Mesodermal cell (in vitro differentiated cells): Measurements from ENCODE around the gene MED13L.

Experiments used
- H3K27ac ChIP-seq: 2 replicates; pipeline ENCODE4 v1.7.0; 2013; ENCODE audit warnings: mild to moderate bottlenecking, low read depth, low read length, moderate library complexity; ENCODE audit not compliant: severe bottlenecking
- H3K36me3 ChIP-seq: 2 replicates; pipeline ENCODE4 v1.7.1; 2013; ENCODE audit warnings: mild to moderate bottlenecking, low read length, moderate library complexity; ENCODE audit not compliant: control insufficient read depth, insufficient read depth
- H3K4me1 ChIP-seq: one replicate; pipeline ENCODE4 v1.7.1; 2013; ENCODE audit warnings: mild to moderate bottlenecking, low read length; ENCODE audit not compliant: insufficient read depth, control insufficient read depth, poor library complexity, severe bottlenecking
- H3K4me3 ChIP-seq: 2 replicates; pipeline ENCODE4 v1.7.0; 2013; ENCODE audit warnings: low read length, control low read depth, mild to moderate bottlenecking; ENCODE audit not compliant: insufficient read depth, poor library complexity, severe bottlenecking; ENCODE audit errors: extremely low read depth
- H3K9me3 ChIP-seq: 2 replicates; pipeline ENCODE4 v1.7.1; 2013; ENCODE audit warnings: mild to moderate bottlenecking, low read length, moderate library complexity; ENCODE audit not compliant: control insufficient read depth
- WGBS, 2 experiments: methylation state at CpG; one replicate each; pipeline ENCODE4 v1.1.5; 2013; ENCODE audit warnings: missing lambda C conversion rate in 2 of 2; ENCODE audit not compliant: insufficient coverage in 2 of 2; 5-methylcytosine and 5-hydroxymethylcytosine counted together

Gene MED13L

DNA sequence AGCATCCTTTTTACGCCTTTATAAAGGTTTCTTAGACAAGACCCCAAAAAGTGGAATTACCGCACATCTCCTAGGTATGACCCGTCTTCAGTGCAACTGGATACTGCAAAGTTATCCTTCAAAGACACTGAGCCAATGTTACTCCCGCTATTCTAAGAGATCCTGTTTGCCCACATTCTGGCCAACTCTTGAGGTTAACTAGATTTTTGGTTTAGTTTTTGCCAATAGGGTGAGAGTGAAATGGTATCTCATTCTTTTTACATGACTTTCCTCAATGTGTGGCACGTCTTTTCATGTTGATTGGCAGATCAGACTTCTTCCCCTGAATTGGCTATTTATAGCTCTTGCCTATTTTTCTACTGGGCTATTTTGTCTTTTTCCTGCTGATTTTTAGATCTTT lies 347.2 kb downstream of the MED13L start:
- H3K36me3 ChIP-seq, result no peaks in the 10 kb centered on the region
- 96 to 98% methylated on average over 4 of the region's 5 CpGs for WGBS, 2 experiments
- H3K4me3 ChIP-seq, result no peak overlapping the region

DNA sequence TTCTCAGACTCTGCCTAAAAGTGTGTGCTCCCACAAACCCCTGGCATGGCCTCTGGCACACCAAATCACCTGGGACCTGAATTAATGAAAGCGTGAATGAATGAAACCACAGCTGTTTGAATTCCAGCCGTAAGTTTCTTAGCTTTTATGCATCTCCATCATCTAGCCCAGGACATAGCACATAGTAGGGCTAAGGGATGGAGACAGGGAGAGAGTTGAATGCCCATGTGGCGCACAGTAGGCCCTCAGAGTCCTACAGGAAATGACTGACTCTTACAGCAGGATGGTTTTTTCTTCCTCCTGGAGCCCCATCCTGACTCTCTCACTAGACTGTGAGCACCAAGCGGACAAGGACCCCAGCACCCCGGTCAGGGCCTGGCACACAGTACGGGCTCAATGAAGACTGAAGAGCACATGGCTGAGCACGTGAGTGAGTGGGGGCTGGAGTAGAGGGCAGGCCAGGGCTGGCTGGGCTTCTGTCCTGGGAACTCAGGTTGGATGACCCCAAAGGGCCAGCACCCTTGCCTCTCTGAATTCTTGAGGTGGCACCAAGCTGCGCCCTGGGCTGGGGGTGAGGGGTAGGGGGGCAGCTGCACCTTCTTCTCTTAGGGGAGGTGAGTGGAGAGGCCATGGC lies 351.3 kb downstream of the MED13L start:
- Histone ChIP-seq H3K4me1 (no peaks in the 10 kb centered on the region), H3K9me3 (peaks cover 12% of the 10 kb centered on the region), H3K27ac (no peak overlapping the region), H3K36me3 (no peaks in the 10 kb centered on the region), H3K4me3 (no peak overlapping the region)
- 87 to 96% methylated on average over 4 to 7 of the region's 8 CpGs for WGBS, 2 experiments

More for the DNA sequence above, 347.2 kb downstream of the MED13L start:
- no peak overlapping the region for H3K27ac ChIP-seq
- no peaks in the 10 kb centered on the region for H3K9me3 ChIP-seq
- no peaks in the 10 kb centered on the region for H3K4me1 ChIP-seq

DNA sequence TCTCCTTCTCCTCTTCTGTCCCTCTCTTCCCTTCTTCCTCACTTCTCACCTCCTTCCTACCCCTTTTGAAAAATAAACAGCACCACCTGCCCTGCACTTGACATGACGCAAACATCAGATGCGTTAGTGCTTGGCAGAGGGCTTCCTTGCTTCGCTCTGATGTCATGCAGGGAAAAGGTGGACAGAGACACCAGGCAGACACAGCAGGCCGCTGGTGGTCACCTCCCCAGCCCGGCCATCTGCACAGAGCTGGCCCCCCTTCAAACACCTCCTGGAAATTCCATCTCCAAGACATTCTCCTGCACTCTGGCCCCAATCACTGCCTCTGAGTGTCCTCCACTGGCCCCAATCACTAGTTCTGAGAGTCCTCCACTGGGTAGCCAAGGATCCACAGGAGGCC lies 353.6 kb downstream of the MED13L start:
- Histone ChIP-seq H3K27ac (no peak overlapping the region), H3K4me3 (no peak overlapping the region), H3K4me1 (no peaks in the 10 kb centered on the region), H3K36me3 (no peaks in the 10 kb centered on the region), H3K9me3 (peaks cover 12% of the 10 kb centered on the region)
- WGBS, 2 experiments, result 87 to 93% methylated on average over 5 of the region's 5 CpGs

DNA sequence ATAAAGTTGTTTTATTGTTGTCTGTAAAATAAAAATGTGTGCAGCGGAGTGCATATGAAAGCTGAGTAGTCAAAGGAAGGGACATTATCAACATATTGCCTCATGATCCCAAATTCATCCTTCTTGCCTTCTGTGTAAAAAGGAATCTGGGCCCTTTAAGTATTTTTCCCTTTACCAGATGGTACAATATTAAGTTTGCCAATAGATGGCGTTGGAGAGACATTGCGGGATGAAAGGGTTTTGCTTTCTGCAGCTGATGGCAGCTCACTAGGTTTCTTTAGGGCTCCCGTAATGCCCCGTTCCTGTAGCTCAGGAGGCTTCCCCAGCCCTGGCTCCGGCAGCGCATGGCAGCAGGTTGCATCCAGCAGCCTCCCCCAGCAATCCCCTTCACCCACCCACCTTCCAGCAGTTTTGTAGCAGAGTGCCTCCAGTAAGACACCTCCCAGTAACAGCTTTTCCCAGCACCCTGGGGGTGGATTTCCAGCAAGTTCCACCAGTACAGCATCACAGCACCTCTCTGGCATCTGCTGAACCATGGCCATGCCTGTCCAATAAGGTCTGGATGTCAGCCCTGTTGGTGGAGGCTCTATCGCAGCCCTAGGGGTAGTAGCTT lies 354.4 kb downstream of the MED13L start:
- Histone ChIP-seq H3K27ac (no peak overlapping the region), H3K9me3 (peaks cover 12% of the 10 kb centered on the region), H3K4me1 (no peaks in the 10 kb centered on the region), H3K4me3 (no peak overlapping the region), H3K36me3 (no peaks in the 10 kb centered on the region)
- 87 to 96% methylated on average over 4 to 6 of the region's 8 CpGs for WGBS, 2 experiments

GRCh38 chr12:115920395-115921183 lies 356.9 kb downstream of the MED13L start:
- 89 to 92% methylated on average over 1 of the region's 3 CpGs for WGBS, 2 experiments
- Histone ChIP-seq H3K36me3 (no peaks in the 10 kb centered on the region), H3K4me3 (no peak overlapping the region), H3K4me1 (no peaks in the 10 kb centered on the region), H3K9me3 (peaks cover 12% of the 10 kb centered on the region), H3K27ac (no peak overlapping the region)

DNA sequence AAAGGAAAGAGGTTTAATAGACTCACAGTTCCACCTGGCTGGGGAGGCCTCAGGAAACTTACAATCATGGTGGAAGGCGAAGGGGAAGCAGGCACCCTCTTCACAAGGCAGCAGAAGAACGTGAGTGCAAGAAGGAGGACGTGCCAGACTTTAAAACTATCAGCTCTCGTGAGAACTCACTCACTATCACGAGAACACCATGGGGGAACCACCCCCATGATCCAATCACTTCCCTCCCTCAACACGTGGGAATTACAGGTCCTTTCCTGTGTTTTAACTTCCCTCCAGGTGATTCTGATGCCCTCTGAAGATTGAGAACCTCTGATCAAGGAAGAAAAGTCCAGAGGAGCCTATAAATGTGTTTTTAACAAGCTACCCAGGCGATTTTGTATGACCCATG lies 358.7 kb downstream of the MED13L start:
- H3K36me3 ChIP-seq, result no peaks in the 10 kb centered on the region
- H3K9me3 ChIP-seq, result peaks cover 12% of the 10 kb centered on the region
- no peak overlapping the region for H3K27ac ChIP-seq
- WGBS, 2 experiments, result 46 to 53% methylated on average over 5 to 6 of the region's 7 CpGs
- no peak overlapping the region for H3K4me3 ChIP-seq
- no peaks in the 10 kb centered on the region for H3K4me1 ChIP-seq

DNA sequence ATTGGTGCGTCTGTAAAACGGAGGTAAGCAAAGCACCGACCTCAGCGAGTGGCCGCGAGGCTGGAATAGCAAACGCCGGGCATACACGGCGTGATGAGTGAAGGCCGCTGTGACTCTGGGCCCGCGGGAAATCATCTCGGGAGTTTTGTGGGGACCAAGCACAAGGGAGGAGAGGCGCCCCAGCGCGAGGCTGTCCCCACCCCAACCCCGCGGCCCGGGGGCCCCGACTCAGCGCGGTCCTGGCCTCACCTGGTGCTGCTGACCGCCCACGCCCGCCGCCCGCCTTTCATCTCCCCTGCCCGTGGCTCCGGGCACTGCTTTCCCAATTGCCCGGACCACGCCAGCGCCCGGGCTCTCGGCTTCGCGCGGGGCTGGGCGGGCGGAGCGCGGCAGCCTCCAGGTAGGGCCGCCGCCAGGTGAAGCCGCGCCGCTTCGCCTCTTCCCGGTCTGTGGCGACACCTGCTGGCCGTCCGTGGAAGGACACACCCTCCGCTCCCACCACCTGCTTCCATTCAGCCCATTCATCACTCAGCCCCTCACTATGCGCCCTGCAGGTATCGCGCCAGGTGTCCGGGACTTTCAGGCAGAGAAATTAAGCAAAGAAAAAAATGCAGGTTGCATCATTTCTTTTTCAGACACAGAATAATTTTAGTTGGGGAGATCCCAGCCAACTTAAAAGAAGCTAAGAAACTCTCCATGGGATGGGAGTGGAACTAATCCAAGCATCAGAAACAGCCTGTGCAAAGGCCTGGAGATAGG lies 360.4 kb downstream of the MED13L start:
- H3K4me3 ChIP-seq, result peak overlapping the region; percentile 6
- no peaks in the 10 kb centered on the region for H3K4me1 ChIP-seq
- H3K36me3 ChIP-seq, result no peaks in the 10 kb centered on the region
- WGBS, 2 experiments, result 3 to 13% methylated on average over 13 to 55 of the region's 57 CpGs
- no peaks in the 10 kb centered on the region for H3K9me3 ChIP-seq
- H3K27ac ChIP-seq, result no peak overlapping the region

DNA sequence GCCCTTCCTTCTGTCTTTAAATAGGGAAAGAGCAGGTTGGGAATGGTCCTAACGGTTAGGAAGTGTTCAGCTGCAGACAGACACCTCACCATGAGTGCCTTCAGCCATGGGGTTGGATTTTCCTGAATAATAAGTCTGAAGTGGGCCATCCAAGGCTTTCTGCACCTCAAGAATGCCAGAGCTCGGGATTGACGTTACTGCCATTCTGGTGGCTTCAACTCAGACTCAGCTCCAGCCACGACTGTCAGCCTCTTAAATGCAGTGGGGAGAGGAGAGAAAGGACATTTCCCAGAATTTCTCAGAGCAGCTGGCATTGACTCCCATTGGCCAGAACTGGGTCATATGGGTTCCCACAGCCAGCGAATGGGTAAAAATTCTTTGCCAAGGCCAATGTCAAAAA lies 363.4 kb downstream of the MED13L start:
- H3K27ac ChIP-seq, result no peak overlapping the region
- no peaks in the 10 kb centered on the region for H3K4me1 ChIP-seq
- H3K4me3 ChIP-seq, result no peak overlapping the region
- H3K9me3 ChIP-seq, result peaks cover 3% of the 10 kb centered on the region
- WGBS, 2 experiments, result 90 to 96% methylated on average over 4 to 5 of the region's 5 CpGs
- no peaks in the 10 kb centered on the region for H3K36me3 ChIP-seq

DNA sequence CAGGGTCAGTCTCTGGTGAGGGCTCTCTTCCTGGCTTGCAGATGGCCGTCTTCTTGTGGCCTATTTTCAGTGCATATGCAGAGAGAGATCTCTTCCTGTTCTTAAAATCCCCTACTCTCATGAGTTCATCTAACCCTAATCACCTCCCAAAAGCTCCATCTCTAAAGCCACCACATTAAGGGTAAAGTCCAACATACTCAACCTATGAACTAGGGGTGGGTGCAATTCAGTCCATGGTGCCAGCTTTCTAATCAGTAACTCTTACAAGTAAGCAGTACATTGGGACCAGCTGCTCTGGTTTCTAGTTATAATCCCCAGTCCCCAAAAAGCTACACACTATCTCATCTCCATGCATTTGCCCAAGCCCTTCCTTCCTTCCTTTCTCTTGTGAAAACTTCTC lies 365.1 kb downstream of the MED13L start:
- Histone ChIP-seq H3K27ac (no peak overlapping the region), H3K4me1 (no peaks in the 10 kb centered on the region), H3K4me3 (no peak overlapping the region), H3K9me3 (peaks cover 3% of the 10 kb centered on the region), H3K36me3 (no peaks in the 10 kb centered on the region)
- WGBS, 2 experiments, result 71 to 100% methylated on average over 1 of the region's 1 CpG

DNA sequence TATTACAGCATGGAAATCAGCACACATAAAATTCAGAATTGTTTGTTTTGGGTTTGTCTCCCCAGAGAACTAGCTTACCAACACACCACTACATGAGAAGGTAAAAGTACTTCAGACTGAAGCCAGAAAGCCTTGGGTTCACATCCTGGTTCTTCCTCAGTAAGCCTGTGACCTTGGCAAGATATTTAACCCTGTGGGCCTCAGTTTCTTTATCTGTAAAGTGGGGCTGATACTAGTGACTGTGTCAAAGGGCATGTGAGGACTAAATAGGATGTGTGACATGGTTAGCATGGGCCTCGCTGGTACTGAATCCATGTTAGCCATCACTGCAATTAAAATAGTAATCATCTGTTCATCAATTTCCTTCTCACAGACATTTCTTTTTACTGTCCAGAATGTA lies 366.1 kb downstream of the MED13L start:
- WGBS, 2 experiments, result no CpG with 5 or more reads among the region's 1 CpG
- H3K36me3 ChIP-seq, result no peaks in the 10 kb centered on the region
- H3K4me3 ChIP-seq, result no peak overlapping the region
- H3K4me1 ChIP-seq, result no peaks in the 10 kb centered on the region
- H3K27ac ChIP-seq, result no peak overlapping the region
- H3K9me3 ChIP-seq, result peaks cover 3% of the 10 kb centered on the region
